Endometrial microvascular endothelial cells (primary cell): ENCODE results near the gene KHNYN. TPM values are rescaled to one million over a fixed set of nuclear protein-coding genes. Genes with fewer than 3 reads are reported as not detected.

Experiments used
- in situ Hi-C: cut with HindIII; loops from 2 replicates; pipeline ENCODE4 v1.10.0; 2017; ENCODE audit warnings: low sequenced_read_pairs, low pct_unique_long_range_greater_than_20kb; ENCODE audit errors: inconsistent ontology term
- total RNA-seq: library from RNA; depleted of rRNA; stranded (reverse); fragments of >200 nt; gene quantifications from one replicate; pipeline ENCODE4 v1.2.3, GENCODE V29; 2015; ENCODE audit errors: inconsistent ontology term

The KHNYN gene
- total RNA-seq, 1 donor from 2014 or later: 46.6 TPM

GRCh38 chr14:24399447-24399822 lies 30.3 kb upstream of the KHNYN start:
- in situ Hi-C loops: no loop called here

GRCh38 chr14:24399999-24400718 lies 29.6 kb upstream of the KHNYN start:
- in situ Hi-C loops: no loop called here

GRCh38 chr14:24401810-24402702 lies 27.7 kb upstream of the KHNYN start:
- in situ Hi-C loops: no loop called here

GRCh38 chr14:24403294-24403998 lies 26.3 kb upstream of the KHNYN start:
- in situ Hi-C loops: no loop called here

GRCh38 chr14:24404814-24405213 lies 24.9 kb upstream of the KHNYN start:
- in situ Hi-C loops: no loop called here

GRCh38 chr14:24406416-24406815 lies 23.3 kb upstream of the KHNYN start:
- in situ Hi-C loops: no loop called here

- in situ Hi-C loops: no loop called here
Observed at GRCh38 chr14:24407608-24408325, 22.0 kb upstream of the KHNYN start.

GRCh38 chr14:24408764-24409163 lies 21.0 kb upstream of the KHNYN start:
- in situ Hi-C loops: no loop called here

GRCh38 chr14:24409192-24409591 lies 20.6 kb upstream of the KHNYN start:
- in situ Hi-C loops: no loop called here

- in situ Hi-C loops: no loop called here
Observed at GRCh38 chr14:24409956-24410355, 19.8 kb upstream of the KHNYN start.

- in situ Hi-C loops: no loop called here
Observed at GRCh38 chr14:24411443-24412389, 18.0 kb upstream of the KHNYN start.

GRCh38 chr14:24414077-24414476 lies 15.7 kb upstream of the KHNYN start:
- in situ Hi-C loops: no loop called here

- in situ Hi-C loops: no loop called here
Observed at GRCh38 chr14:24414732-24415420, 14.9 kb upstream of the KHNYN start.

- in situ Hi-C loops: no loop called here
Observed at GRCh38 chr14:24415421-24416253, 14.1 kb upstream of the KHNYN start.

GRCh38 chr14:24416254-24416931 lies 13.4 kb upstream of the KHNYN start:
- in situ Hi-C loops: no loop called here

GRCh38 chr14:24416932-24417619 lies 12.7 kb upstream of the KHNYN start:
- in situ Hi-C loops: no loop called here
